ENCODE data around the gene PEAK3. TPM values are rescaled to one million over a fixed set of nuclear protein-coding genes. Genes with fewer than 3 reads are reported as not detected.

The PEAK3 gene
- total and polyA plus RNA-seq, 9 donors: 0.04 to 0.12 (median 0.09) TPM; not detected in 3

DNA sequence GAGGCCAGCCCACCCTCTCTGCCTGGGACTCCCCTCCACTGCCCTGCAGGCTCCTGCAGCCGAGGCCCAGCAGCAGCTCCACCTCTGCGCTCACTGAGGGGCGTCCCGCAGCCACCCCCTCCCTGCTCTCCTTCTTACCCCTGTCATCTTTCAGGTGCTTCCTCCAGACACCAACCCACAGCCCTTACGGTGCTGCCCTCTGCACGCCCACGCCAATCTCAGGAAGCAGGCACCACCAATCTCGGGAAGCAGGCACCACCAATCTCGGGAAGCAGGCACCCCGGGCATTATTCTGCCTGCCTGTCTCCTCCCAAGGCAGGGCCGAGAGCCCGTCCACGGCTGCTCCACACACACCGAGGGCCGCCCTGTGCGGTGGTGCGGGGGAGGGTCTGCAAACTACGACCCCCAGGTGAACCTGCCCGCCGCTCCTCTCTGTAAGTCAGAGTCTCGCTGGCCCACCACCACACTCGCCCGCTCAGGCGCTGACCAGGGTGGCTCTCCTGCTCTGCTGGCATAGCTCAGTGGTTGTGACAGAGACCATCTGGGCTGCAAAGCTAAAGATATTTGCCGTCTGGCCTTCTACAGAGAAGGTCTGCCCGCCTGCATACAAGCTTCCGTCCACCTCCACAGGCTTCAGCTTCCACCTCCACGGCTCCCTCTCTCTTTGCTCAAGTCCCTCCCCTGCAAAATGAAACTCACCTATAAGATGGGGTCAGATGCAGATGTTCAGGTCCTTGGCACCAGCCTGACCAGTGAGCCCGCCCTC is 43.5 kb upstream of the PEAK3 start:
- H3K4me3 ChIP-seq (ENCODE audit: low read length): no peak overlapping the region
- H3K4me1 ChIP-seq (ENCODE audit: control insufficient read depth, insufficient read depth, low read length): peaks cover 29% of the 10 kb centered on the region
- no peak for DNase-seq
- peaks cover 53% of the 10 kb centered on the region for H3K36me3 ChIP-seq (ENCODE audit: control insufficient read depth, insufficient read depth, low read length)
- 85% methylated on average over 25 of the region's 29 CpGs for WGBS (ENCODE audit: insufficient coverage)
- no peak overlapping the region for H3K27ac ChIP-seq (ENCODE audit: low read length)
- no peaks in the 10 kb centered on the region for H3K9me3 ChIP-seq (replicated peaks; ENCODE audit: control insufficient read depth, low read depth, low read length)
- no peaks in the 10 kb centered on the region for H3K27me3 ChIP-seq (ENCODE audit: control insufficient read depth, insufficient read depth, low read length)

DNA sequence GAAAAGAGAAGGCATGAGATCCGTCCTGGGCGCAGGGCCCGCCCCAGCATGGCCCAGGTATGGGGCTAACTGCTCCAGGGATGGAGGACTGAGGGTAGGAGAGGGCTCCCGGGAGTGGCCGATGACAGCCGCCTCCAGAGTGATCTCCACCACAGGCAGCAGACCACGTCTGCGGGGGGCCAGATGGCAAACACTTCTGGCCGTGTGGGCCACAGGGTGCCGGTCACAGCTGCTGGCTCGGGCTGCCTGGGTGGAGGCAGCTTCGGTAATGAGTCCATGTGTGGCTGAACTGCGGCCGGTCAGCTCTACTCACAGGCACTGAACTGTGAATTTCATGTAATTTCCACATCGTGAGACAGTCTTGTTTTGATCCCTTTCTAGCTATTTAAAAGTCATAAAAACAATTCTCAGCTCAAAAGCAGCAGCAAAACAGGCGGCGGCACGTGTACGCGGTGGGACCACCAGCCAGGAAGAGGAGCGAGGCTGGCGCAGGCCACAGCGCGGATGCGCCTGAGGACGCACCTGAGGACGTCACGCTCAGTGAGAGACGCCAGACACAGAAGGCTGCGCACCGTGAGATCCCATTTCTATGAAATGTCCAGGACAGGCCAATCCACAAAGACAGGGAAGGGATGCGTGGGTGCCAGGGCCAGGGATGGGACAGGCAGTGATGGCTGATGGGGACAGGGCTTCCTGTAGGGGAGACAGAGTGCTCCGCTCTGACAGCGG is 42.4 kb upstream of the PEAK3 start:
- WGBS (ENCODE audit: insufficient coverage): 90% methylated on average over 33 of the region's 34 CpGs
- DNase-seq: no peak
- no peak overlapping the region for H3K27ac ChIP-seq (ENCODE audit: low read length)
- H3K27me3 ChIP-seq (ENCODE audit: control insufficient read depth, insufficient read depth, low read length): no peaks in the 10 kb centered on the region
- H3K4me3 ChIP-seq (ENCODE audit: low read length): no peak overlapping the region
- no peaks in the 10 kb centered on the region for H3K9me3 ChIP-seq (replicated peaks; ENCODE audit: control insufficient read depth, low read depth, low read length)
- H3K4me1 ChIP-seq (ENCODE audit: control insufficient read depth, insufficient read depth, low read length): peaks cover 23% of the 10 kb centered on the region
- peaks cover 53% of the 10 kb centered on the region for H3K36me3 ChIP-seq (ENCODE audit: control insufficient read depth, insufficient read depth, low read length)

DNA sequence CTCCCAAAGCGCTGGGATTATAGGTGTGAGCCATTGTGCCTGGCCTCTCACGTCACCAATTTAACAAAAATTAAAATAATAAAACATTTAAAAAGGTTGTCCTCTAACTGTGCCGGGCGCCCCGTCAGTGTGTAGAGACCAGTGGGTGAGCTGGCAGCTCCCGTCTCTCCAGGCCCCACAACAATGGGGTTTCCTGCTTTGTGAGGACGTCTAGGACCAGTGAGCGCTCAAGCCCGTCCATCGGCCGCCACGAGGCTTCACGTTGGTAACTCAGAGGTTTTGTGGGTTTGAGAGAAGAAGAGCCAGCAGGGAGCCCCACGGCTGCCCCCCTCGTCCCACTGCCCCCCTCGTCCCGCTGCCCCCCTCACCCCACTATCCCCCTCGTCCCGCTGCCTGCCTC is 41.7 kb upstream of the PEAK3 start:
- Histone ChIP-seq H3K9me3 (replicated peaks; ENCODE audit: control insufficient read depth, low read depth, low read length) (no peaks in the 10 kb centered on the region), H3K27me3 (ENCODE audit: control insufficient read depth, insufficient read depth, low read length) (no peaks in the 10 kb centered on the region), H3K27ac (ENCODE audit: low read length) (no peak overlapping the region), H3K36me3 (ENCODE audit: control insufficient read depth, insufficient read depth, low read length) (peaks cover 53% of the 10 kb centered on the region), H3K4me3 (ENCODE audit: low read length) (no peak overlapping the region), H3K4me1 (ENCODE audit: control insufficient read depth, insufficient read depth, low read length) (peaks cover 17% of the 10 kb centered on the region)
- 88% methylated on average over 4 of the region's 19 CpGs for WGBS (ENCODE audit: insufficient coverage)
- no peak for DNase-seq

DNA sequence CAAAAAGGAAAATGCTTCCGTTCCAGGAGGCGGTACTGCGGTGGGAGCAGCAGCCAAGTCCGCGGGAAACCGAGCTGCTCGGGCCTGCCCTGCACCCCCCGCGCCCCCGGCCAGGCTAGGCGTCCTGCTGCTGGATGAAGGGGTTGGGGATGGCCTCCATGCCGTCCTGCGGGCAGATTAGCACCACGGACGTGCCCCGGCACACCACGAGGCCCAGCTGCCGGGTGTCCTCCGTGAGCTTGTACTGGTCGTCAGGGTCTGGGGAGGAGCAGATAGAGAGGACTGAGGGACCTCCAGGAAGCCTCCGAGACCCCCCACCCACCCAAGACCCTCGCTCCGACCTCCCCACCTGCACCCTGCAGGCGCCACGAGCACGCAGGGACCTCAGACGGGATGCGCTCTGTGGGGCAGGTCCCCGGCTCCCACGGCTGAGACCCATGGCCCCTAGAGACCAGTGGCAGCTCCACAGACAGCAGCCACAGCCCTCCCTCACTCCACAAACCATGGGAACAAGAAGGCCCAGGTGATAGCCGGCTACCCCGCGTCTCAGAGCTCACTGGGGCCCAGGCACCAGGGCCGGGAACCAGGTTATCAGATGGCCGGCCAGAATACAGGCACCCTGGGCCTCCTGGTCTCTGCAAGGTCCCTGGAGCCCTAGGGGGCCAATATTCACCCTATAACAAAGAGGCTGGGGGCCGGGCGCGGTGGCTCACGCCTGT is 39.7 kb upstream of the PEAK3 start:
- DNase-seq: no peak
- 82% methylated on average over 23 of the region's 39 CpGs for WGBS (ENCODE audit: insufficient coverage)
- H3K27me3 ChIP-seq (ENCODE audit: control insufficient read depth, insufficient read depth, low read length): no peaks in the 10 kb centered on the region

DNA sequence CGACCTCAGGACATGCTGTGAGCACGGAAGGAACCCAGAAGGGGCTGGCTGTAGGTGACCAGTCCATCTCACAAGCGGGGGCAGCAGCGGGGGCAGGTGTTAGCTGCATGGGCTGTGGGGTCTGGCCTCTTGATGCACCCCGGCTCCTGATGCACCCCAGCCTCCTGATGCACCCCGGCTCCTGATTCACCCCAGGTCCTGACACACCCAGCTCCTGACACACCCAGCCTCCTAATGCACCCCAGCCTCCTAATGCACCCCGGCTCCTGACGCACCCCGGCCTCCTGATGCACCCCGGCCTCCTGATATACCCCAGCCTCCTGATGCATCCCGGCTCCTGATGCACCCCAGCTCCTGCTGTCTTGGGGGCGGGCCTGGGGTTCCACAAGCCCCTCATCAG is 39.0 kb upstream of the PEAK3 start:
- Histone ChIP-seq H3K36me3 (ENCODE audit: control insufficient read depth, insufficient read depth, low read length) (peaks cover 45% of the 10 kb centered on the region), H3K4me1 (ENCODE audit: control insufficient read depth, insufficient read depth, low read length) (peaks cover 8% of the 10 kb centered on the region), H3K4me3 (ENCODE audit: low read length) (no peak overlapping the region), H3K9me3 (replicated peaks; ENCODE audit: control insufficient read depth, low read depth, low read length) (no peaks in the 10 kb centered on the region), H3K27me3 (ENCODE audit: control insufficient read depth, insufficient read depth, low read length) (no peaks in the 10 kb centered on the region), H3K27ac (ENCODE audit: low read length) (no peak overlapping the region)
- DNase-seq: no peak
- 75% methylated on average over 11 of the region's 12 CpGs for WGBS (ENCODE audit: insufficient coverage)

More for the DNA sequence above, 39.7 kb upstream of the PEAK3 start:
- peaks cover 6% of the 10 kb centered on the region for H3K4me1 ChIP-seq (ENCODE audit: control insufficient read depth, insufficient read depth, low read length)
- H3K36me3 ChIP-seq (ENCODE audit: control insufficient read depth, insufficient read depth, low read length): peaks cover 48% of the 10 kb centered on the region
- H3K27ac ChIP-seq (ENCODE audit: low read length): no peak overlapping the region
- no peak overlapping the region for H3K4me3 ChIP-seq (ENCODE audit: low read length)
- H3K9me3 ChIP-seq (replicated peaks; ENCODE audit: control insufficient read depth, low read depth, low read length): no peaks in the 10 kb centered on the region

DNA sequence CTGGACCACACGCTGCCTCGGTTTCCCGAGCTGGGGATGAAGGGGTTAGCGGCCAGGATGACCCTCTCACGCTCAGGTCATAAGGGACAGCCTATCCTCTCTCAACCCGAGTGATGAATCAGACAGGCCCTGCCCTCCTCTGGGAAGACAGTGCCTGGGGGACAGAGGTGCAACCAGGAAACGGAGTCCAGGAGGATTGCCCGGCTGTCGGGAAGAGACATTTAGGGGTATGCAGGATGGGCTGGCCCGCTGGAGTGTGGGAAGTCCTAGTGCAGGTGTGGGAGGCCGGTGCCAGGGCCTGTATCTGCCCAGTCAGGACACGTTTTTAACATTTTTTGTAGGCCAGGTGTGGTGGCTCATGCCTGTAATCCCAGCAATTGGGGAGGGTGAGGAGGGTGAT is 38.1 kb upstream of the PEAK3 start:
- H3K9me3 ChIP-seq (replicated peaks; ENCODE audit: control insufficient read depth, low read depth, low read length): peaks cover 3% of the 10 kb centered on the region
- peaks cover 39% of the 10 kb centered on the region for H3K36me3 ChIP-seq (ENCODE audit: control insufficient read depth, insufficient read depth, low read length)
- no peak overlapping the region for H3K27ac ChIP-seq (ENCODE audit: low read length)
- peaks cover 9% of the 10 kb centered on the region for H3K4me1 ChIP-seq (ENCODE audit: control insufficient read depth, insufficient read depth, low read length)
- WGBS (ENCODE audit: insufficient coverage): 38% methylated on average over 12 of the region's 12 CpGs
- H3K27me3 ChIP-seq (ENCODE audit: control insufficient read depth, insufficient read depth, low read length): no peaks in the 10 kb centered on the region
- no peak for DNase-seq
- H3K4me3 ChIP-seq (ENCODE audit: low read length): no peak overlapping the region

DNA sequence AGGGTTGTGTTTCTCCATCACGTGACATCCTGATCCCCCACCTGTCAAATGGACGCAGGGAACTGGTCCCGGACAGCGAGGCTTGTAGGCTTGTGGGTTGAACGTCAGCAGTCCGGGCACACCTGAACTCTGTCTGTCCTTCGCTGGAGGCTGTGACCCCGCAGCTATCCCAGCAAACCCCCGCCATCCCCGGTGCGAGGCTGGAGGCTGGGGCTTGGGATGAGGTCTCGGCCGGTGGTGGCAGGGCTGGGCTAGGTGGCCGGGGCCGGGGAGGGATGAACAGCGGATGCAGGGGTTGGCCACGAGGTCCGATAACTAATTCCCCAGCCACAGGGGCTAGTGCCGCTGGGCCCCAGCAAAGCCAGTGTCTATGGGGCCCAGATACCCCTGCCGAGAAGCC is 37.6 kb upstream of the PEAK3 start:
- Histone ChIP-seq H3K27me3 (ENCODE audit: control insufficient read depth, insufficient read depth, low read length) (no peaks in the 10 kb centered on the region), H3K27ac (ENCODE audit: low read length) (no peak overlapping the region), H3K4me1 (ENCODE audit: control insufficient read depth, insufficient read depth, low read length) (peaks cover 9% of the 10 kb centered on the region), H3K4me3 (ENCODE audit: low read length) (no peak overlapping the region), H3K9me3 (replicated peaks; ENCODE audit: control insufficient read depth, low read depth, low read length) (peaks cover 7% of the 10 kb centered on the region), H3K36me3 (ENCODE audit: control insufficient read depth, insufficient read depth, low read length) (peaks cover 34% of the 10 kb centered on the region)
- 45% methylated on average over 20 of the region's 20 CpGs for WGBS (ENCODE audit: insufficient coverage)
- DNase-seq: no peak

DNA sequence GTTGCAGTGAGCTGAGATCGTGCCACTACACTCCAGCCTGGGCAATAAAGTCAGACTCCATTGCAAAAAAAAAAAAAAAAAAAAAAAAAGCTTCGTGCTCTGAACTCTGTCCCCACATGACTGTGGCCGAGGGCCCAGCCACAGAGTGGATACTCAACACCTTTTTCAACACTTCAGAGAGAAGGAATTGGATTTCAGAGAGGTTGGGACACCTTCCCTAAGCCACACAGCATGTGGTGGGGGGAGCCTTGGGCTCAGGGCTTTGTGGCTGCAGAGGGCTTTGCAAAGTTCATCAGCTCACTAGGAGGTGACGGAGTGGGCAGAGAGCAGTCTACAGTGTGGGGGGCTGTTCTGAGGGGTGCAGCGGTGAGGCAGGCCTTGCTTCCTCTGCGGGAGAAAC is 36.9 kb upstream of the PEAK3 start:
- Histone ChIP-seq H3K4me1 (ENCODE audit: control insufficient read depth, insufficient read depth, low read length) (peaks cover 9% of the 10 kb centered on the region), H3K4me3 (ENCODE audit: low read length) (no peak overlapping the region), H3K36me3 (ENCODE audit: control insufficient read depth, insufficient read depth, low read length) (peaks cover 28% of the 10 kb centered on the region), H3K27ac (ENCODE audit: low read length) (no peak overlapping the region), H3K9me3 (replicated peaks; ENCODE audit: control insufficient read depth, low read depth, low read length) (peaks cover 7% of the 10 kb centered on the region), H3K27me3 (ENCODE audit: control insufficient read depth, insufficient read depth, low read length) (no peaks in the 10 kb centered on the region)
- 73% methylated on average over 3 of the region's 6 CpGs for WGBS (ENCODE audit: insufficient coverage)
- DNase-seq: no peak

DNA sequence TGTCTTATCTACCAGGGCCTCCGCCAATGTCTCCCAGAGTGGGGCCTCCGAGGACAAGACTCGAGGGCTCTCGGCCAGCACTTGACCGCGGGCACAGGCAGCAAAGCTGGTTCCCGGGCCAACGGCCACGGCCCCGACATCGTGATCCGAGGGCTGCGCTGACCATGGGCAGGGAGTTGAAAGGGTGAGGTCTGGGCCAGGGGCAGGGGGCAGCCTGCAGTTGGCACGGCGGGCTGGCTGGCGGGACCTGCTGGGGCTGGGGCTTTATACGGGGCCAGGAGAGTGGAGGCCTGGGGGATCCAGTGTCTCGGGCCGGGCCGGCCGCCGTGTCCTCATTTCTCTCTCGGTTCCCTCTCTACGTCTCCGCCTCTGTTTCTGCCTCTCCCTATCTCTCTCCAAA is 35.8 kb upstream of the PEAK3 start:
- Histone ChIP-seq H3K4me3 (ENCODE audit: low read length) (no peak overlapping the region), H3K4me1 (ENCODE audit: control insufficient read depth, insufficient read depth, low read length) (peaks cover 9% of the 10 kb centered on the region), H3K27me3 (ENCODE audit: control insufficient read depth, insufficient read depth, low read length) (peaks cover 9% of the 10 kb centered on the region), H3K9me3 (replicated peaks; ENCODE audit: control insufficient read depth, low read depth, low read length) (peaks cover 7% of the 10 kb centered on the region), H3K36me3 (ENCODE audit: control insufficient read depth, insufficient read depth, low read length) (peaks cover 17% of the 10 kb centered on the region), H3K27ac (ENCODE audit: low read length) (no peak overlapping the region)
- no peak for DNase-seq
- WGBS (ENCODE audit: insufficient coverage): 90% methylated on average over 15 of the region's 25 CpGs

DNA sequence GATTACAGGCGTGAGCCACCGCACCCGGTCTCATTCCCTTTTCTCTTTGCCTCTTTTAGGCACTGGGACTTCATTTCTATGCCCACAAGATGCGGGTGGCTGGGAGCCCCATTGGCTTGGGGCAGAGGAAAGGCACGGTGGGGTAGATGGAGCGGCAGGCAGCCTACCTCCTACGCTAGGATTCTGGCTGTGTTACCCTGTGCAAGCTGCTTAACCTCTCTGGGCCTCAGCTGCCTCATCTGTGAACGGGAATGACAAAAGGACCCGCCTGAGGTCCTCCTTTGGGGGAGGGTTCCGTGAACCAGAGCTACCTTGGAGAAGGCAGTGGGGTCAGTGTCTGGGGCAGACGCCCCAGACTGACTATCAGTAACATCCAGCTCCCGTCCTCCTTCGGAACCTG is 35.3 kb upstream of the PEAK3 start:
- 90% methylated on average over 12 of the region's 13 CpGs for WGBS (ENCODE audit: insufficient coverage)
- H3K27ac ChIP-seq (ENCODE audit: low read length): no peak overlapping the region

More for the DNA sequence above, 35.3 kb upstream of the PEAK3 start:
- Histone ChIP-seq H3K36me3 (ENCODE audit: control insufficient read depth, insufficient read depth, low read length) (peaks cover 14% of the 10 kb centered on the region), H3K4me3 (ENCODE audit: low read length) (no peak overlapping the region), H3K27me3 (ENCODE audit: control insufficient read depth, insufficient read depth, low read length) (peaks cover 13% of the 10 kb centered on the region), H3K4me1 (ENCODE audit: control insufficient read depth, insufficient read depth, low read length) (peaks cover 13% of the 10 kb centered on the region), H3K9me3 (replicated peaks; ENCODE audit: control insufficient read depth, low read depth, low read length) (peaks cover 7% of the 10 kb centered on the region)
- DNase-seq: no peak

Data from muscle of leg (tissue), 11 donors.